ENCODE measurements around the gene TSEN54. TPM values are rescaled to one million over a fixed set of nuclear protein-coding genes. Genes with fewer than 3 reads are reported as not detected.

TSEN54 gene
- total RNA-seq, 1 experiment from 2014 or later: 87.3 TPM

- H3K79me2 ChIP-seq (ENCODE audit: insufficient read depth, low read length): peaks cover 35% of the 10 kb centered on the region
- H4K20me1 ChIP-seq (ENCODE audit: insufficient read depth): no peaks in the 10 kb centered on the region
- RAD21 ChIA-PET (ENCODE audit: low non-redundant PET in 1 of 2, low total read pairs in 2 of 2, uncharacterized antibody in 2 of 2, unreplicated experiment in 2 of 2): no interaction called here
- H3K9ac ChIP-seq (ENCODE audit: low read length): no peak overlapping the region
- no peak overlapping the region for H3K4me3 ChIP-seq (replicated peaks in 1 of 2; ENCODE audit: low read depth in 1 of 2, low read length in 2 of 2)
- no TSS peak for BruUV-seq (replicated peaks)
- no peak for ATAC-seq
- TF ChIP-seq ATF3 (IDR thresholded peaks at IDR 0.05) (no peak), ZFX (IDR thresholded peaks at IDR 0.05) (no peak), SP1 (IDR thresholded peaks at IDR 0.05; ENCODE audit: low read depth) (no peak)
- H3K27me3 ChIP-seq (ENCODE audit: insufficient read depth, low read length): no peaks in the 10 kb centered on the region
- no peak overlapping the region for H2AFZ ChIP-seq (ENCODE audit: low read depth, low read length, poor library complexity, severe bottlenecking)
- POLR2A ChIA-PET: no interaction called here
- intact Hi-C loops (cut with micrococcal nuclease): no loop called here
- peaks cover 16 to 42% of the 10 kb centered on the region in 2 experiments for H3K36me3 ChIP-seq (ENCODE audit: control insufficient read depth in 1 of 2, insufficient read depth in 2 of 2, low read length in 2 of 2)
- no peaks in the 10 kb centered on the region for H3K9me3 ChIP-seq (ENCODE audit: control insufficient read depth in 1 of 2, insufficient read depth in 1 of 2, low read depth in 1 of 2, low read length in 2 of 2)
- no peak overlapping the region for H3K4me2 ChIP-seq (ENCODE audit: low read length)
- H3K4me1 ChIP-seq (ENCODE audit: control insufficient read depth in 1 of 2, insufficient read depth in 2 of 2, low read length in 2 of 2): peaks cover 14 to 35% of the 10 kb centered on the region in 2 experiments
- CTCF ChIA-PET: no interaction called here
- no peaks in the 10 kb centered on the region for H3K9me2 ChIP-seq (ENCODE audit: insufficient read depth)
- no peak for DNase-seq (ENCODE audit: low read depth, low spot score)
- H3K27ac ChIP-seq (ENCODE audit: low read depth, low read length): no peak overlapping the region
These were observed 5.0 kb downstream of the TSEN54 start for GRCh38 chr17:75521290-75521689.

- intact Hi-C loops (cut with micrococcal nuclease): no loop called here
- DNase-seq (ENCODE audit: low read depth, low spot score) (no peak), ATAC-seq (no peak)
- H3K9me2 ChIP-seq (ENCODE audit: insufficient read depth): no peaks in the 10 kb centered on the region
- no peak overlapping the region for H3K4me2 ChIP-seq (ENCODE audit: low read length)
- peak overlapping the region; percentile 11; the same call in 1 of the 2 replicates for H3K27ac ChIP-seq (ENCODE audit: low read depth, low read length)
- H3K79me2 ChIP-seq (ENCODE audit: insufficient read depth, low read length): peaks cover 37% of the 10 kb centered on the region
- no peaks in the 10 kb centered on the region for H3K27me3 ChIP-seq (ENCODE audit: insufficient read depth, low read length)
- ChIA-PET RAD21 (ENCODE audit: low non-redundant PET in 1 of 2, low total read pairs in 2 of 2, uncharacterized antibody in 2 of 2, unreplicated experiment in 2 of 2) (no interaction called here), POLR2A (no interaction called here), CTCF (no interaction called here)
- H4K20me1 ChIP-seq (ENCODE audit: insufficient read depth): no peaks in the 10 kb centered on the region
- no peak overlapping the region for H3K4me3 ChIP-seq (replicated peaks in 1 of 2; ENCODE audit: low read depth in 1 of 2, low read length in 2 of 2)
- H2AFZ ChIP-seq (ENCODE audit: low read depth, low read length, poor library complexity, severe bottlenecking): no peak overlapping the region
- H3K36me3 ChIP-seq (ENCODE audit: control insufficient read depth in 1 of 2, insufficient read depth in 2 of 2, low read length in 2 of 2): peaks cover 16 to 42% of the 10 kb centered on the region in 2 experiments
- H3K9ac ChIP-seq (ENCODE audit: low read length): no peak overlapping the region
- no peaks in the 10 kb centered on the region for H3K9me3 ChIP-seq (ENCODE audit: control insufficient read depth in 1 of 2, insufficient read depth in 1 of 2, low read depth in 1 of 2, low read length in 2 of 2)
- H3K4me1 ChIP-seq (ENCODE audit: control insufficient read depth in 1 of 2, insufficient read depth in 2 of 2, low read length in 2 of 2): peaks cover 16 to 41% of the 10 kb centered on the region in 2 experiments
- TF ChIP-seq FOSL1 (IDR thresholded peaks at IDR 0.05; ENCODE audit: low read depth) (no peak), ZNF274 (IDR thresholded peaks at IDR 0.05; ENCODE audit: low read depth, low read length) (no peak), EGR1 (IDR thresholded peaks at IDR 0.05; ENCODE audit: low read depth) (no peak), ELF1 (IDR thresholded peaks at IDR 0.05; ENCODE audit: borderline replicate concordance, low read depth) (no peak), SRF (IDR thresholded peaks at IDR 0.05; ENCODE audit: low read depth) (no peak), CBX3 (IDR thresholded peaks at IDR 0.05; ENCODE audit: low read depth) (no peak), TCF7L2 (IDR thresholded peaks at IDR 0.05; ENCODE audit: borderline replicate concordance, extremely low read depth, insufficient read depth, insufficient read length) (no peak), POLR2A (IDR thresholded peaks at IDR 0.05; ENCODE audit: borderline replicate concordance, extremely low read depth, insufficient read depth, insufficient read length) (no peak), POLR2AphosphoS5 (IDR thresholded peaks at IDR 0.05; ENCODE audit: low read depth, low read length) (no peak), CEBPB (IDR thresholded peaks at IDR 0.05; ENCODE audit: low read depth) (no peak), EZH2 (IDR thresholded peaks at IDR 0.05) (no peak), ZFX (IDR thresholded peaks at IDR 0.05) (no peak)
- BruUV-seq (replicated peaks): no TSS peak
These were observed 5.8 kb downstream of the TSEN54 start for GRCh38 chr17:75521951-75522727.
